IPS DF 4.7 (cell line): ENCODE results near the gene PRAMEF18.
A peak's percentile ranks its signal among the peaks of the same experiment; 100 is the strongest.
"Not testable (repeated sequence)": the region's sequence is repeated elsewhere in the genome, so short reads cannot be mapped to it uniquely, and the experiment has no call there.

ENCODE experiments used
- DNase-seq: peaks from one replicate; pipeline ENCODE4 v3.0.0-alpha.2; 2013; ENCODE audit warnings: low spot score; ENCODE audit errors: extremely low read depth

Gene PRAMEF18, protein sequence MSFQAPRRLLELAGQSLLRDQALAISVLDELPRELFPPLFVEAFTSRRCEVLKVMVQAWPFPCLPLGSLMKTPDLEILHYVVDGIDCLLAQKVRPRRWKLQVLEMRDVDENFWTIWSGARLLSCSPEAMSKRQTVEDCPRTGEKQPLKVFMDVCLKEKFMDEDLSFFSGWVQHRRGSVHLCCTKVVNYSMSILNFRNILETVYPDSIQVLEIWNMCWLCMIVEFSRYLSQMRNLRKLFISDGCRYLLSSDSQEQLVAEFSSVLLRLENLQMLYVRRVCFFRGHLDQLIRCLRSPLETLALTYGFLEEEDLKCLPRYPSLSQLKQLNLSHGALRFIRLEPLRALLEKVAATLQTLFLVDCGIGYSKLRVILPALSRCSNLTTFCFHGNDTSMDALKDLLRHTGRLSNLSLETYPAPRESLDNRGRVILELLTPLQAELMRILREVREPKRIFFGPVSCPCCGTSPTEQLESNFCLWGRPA

DNA sequence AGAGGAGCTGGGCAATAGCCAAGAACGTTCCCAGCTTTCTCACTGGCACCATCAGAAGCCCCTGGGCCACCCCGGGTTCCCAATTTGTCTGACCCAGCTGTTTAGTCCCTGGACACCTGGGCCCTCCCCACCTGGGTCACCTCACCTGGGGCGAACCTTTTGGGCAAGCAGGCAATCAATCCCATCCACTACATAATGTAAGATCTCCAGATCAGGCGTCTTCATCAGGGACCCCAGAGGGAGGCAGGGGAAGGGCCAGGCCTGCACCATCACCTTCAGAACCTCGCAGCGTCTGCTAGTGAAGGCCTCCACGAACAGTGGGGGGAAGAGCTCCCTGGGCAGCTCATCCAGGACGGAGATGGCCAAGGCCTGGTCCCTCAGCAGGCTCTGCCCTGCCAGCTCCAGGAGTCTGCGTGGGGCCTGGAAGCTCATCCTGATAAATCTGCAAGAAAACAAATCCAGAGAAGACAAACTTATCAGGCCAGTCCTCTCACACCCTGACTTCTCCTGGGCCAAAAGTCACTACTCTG is at the start of gene PRAMEF18:
TSS of gene PRAMEF18 (minus strand) at position 480 of the 530 bp plus-strand sequence. CDS start at position 432, 48 bp downstream.
- not testable (repeated sequence) for DNase-seq

DNA sequence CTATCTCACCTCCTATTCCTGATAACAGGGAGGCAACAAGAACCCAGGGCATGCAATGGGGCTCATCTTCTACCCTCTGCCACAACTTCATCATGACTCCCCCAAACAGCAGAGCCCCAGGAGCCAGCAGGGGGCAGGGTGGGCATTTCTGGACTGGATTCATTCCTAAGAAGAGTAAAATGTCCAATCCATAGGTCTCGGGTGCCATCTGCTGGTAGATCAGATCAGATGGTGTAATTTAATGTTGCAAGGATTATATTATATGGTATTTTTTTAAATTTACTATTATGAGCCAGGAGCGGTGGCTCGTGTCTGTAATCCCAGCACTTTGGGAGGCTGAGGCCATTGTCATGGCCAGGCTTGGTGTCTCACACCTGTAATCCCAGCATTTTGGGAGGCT is 39.2 kb upstream of the PRAMEF18 start:
- DNase-seq: not testable (repeated sequence)

DNA sequence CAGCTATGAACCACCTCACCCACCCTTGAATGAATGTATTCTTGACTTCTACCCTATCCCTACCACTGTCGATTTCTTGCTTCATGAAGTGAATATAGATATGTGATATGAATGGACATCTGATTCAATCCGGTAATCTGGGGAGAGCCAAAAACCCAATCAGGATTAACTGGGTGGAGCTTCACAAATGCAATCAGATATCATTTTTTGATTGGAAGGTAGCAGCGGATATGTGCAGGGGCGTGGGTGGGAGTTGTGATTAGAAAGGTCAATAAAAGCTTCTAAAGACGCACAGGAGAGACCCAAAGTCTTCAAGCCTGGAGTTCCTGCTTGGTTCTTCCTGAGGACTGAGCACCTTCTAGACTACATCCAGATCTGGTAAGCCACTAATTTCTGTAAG is 27.9 kb upstream of the PRAMEF18 start, which contains the start of gene PRAMEF5:
TSS of gene PRAMEF5 (plus strand) at position 301 of the 400 bp plus-strand sequence. CDS start 5,071 bp downstream, outside the sequence.
- not testable (repeated sequence) for DNase-seq

DNA sequence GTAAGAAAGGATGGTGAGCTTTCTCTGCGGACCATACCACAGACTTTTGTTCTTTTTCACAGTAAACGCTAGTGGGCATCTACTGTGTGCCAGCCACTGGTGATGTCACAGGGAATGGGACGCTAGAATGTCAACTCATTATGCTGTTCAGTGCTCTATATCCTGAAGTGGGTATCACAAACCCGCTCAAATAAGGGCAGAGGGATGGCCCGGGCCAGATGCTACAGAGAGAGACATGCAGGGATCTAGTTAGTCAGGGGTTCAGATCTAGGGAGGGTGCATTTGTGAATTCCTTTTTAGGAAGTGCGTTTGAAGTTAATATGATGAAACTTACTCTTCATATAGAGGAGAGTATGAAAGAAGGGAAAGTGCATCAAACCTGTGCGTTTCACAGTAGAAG is 21.2 kb upstream of the PRAMEF18 start:
- DNase-seq: not testable (repeated sequence)

DNA sequence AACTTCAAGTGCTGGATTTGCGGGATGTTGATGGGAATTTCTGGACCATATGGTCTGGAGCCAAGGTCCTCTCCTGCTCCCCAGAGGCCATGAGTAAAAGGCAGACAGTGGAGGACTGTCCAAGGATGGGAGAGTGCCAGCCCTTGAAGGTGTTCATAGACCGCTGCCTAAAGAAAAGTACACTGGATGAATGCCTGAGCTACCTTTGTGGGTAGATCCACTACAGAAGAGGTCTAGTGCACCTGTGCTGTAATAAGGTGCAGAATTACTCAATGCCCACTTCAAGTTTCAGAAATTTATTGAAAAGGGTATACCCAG is 20.6 kb upstream of the PRAMEF18 start:
- not testable (repeated sequence) for DNase-seq

DNA sequence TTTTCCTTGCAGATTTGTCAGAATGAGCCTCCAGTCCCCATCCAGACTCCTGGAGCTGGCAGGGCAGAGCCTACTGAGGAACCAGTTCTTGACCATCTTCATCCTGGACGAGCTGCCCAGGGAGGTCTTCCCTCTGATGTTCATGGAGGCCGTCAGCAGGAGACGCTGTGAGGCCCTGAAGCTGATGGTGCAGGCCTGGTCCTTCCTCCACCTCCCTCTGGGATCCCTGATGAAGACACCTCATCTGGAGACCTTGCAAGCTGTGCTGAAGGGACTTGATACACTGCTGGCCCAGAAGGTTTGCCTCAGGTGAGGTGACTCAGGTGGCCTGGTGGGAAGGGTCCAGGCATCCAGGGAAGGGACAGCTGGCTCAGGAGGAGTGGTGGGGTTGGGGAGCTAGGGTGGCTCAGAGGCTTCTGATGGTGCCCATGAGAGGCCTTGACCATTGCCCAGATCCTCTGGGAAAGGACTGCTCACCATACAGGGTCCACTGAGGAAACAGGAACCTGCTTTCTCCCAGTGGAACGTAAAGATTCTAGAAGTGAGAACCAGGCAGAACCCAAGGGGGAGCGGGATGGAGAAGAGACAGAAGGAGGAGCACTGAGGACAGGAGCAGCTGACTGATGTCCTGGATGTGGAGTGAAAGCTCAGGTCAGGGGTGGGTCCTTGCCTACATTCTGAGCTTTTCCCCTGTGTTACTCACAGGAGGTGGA is 20.0 kb upstream of the PRAMEF18 start:
- not testable (repeated sequence) for DNase-seq

DNA sequence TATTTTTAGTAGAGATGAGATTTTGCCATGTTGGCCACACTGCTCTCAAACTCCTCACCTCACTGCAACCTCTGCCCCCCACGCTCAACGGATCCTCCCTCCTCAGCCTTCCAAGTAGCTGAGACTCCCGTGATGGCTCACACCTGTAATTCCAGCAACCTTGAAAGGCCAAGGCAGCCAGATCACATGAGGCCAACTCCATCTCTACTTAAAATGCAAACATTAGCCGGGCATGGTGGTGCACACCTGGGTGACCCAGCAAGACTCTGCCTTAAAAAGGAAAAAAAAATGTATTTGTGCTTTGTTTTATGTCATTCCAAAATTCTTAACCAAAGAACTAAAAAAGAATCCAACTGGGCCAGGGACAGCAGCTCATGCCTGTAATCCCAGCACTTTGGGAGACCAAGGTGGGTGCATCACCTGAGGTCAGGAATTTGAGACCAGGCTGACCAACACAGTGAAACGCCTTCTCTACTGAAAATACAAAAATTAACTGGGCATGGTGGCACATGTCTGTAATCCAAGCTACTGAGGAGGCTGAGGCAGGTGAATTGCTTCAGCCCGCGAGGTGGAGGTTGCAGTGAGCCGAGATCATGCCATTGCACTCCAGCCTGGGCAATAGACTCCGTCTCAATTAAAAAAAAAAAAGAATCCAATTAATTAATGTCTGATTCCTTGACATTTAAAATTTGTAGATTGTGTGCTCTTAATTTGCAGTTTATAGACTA is 17.7 kb upstream of the PRAMEF18 start:
- DNase-seq: not testable (repeated sequence)

DNA sequence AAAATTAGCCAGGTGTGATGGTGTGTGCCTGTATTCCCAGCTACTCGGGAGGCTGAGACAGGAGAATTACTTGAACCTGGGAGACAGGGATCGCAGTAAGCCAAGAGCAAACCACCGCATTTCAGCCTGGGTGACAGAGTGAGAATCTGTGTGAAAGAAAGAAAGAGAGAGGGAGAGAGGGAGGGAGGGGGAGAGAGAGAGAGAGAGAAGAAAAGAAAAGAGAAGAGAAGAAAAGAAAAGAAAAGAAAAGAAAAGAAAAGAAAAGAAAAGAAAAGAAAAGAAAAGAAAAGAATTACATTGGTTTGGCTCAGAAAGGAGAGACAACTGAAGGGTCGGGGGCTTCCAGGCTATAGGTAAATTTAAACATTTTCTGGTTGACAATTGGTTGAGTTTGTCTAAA is 13.7 kb upstream of the PRAMEF18 start:
- DNase-seq: not testable (repeated sequence)

DNA sequence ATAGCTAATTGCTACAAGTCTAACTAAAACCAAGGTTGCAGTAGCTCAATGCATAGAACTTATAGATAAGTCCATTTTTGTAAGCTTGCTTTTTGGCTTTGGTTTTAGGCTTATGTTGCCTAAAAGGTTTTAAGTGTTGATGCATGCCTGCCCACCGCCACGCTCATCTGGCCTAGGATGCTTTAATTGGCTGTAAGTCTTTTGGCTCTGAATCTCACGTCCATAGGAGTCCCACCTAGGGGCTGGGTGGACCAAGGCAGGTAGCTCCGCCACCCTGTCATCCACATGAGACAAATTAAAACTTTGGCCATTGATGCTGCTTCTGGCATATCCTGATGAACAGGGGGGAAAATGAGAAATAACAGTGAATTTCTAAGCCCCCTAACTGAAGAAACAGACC is 11.6 kb upstream of the PRAMEF18 start:
- DNase-seq: not testable (repeated sequence)

DNA sequence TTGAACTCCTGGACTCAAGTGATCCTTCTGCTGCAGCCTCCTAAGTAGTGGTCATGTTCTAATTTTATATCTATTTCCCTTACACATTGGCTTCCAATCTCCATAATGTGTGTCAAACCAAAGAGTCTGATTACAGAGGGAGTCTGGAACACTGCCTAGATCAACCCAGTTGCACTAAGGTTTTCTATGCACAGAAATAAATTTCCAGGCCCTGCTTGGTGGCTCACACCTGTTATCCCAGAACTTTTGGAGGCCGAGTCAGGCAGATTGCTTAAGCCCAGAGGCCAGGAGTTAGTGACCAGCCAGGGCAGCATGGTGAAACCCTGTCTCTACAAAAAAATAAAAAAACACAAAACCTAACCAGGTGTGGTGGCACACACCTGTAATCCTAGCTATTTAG is 8.1 kb upstream of the PRAMEF18 start:
- DNase-seq: not testable (repeated sequence)

DNA sequence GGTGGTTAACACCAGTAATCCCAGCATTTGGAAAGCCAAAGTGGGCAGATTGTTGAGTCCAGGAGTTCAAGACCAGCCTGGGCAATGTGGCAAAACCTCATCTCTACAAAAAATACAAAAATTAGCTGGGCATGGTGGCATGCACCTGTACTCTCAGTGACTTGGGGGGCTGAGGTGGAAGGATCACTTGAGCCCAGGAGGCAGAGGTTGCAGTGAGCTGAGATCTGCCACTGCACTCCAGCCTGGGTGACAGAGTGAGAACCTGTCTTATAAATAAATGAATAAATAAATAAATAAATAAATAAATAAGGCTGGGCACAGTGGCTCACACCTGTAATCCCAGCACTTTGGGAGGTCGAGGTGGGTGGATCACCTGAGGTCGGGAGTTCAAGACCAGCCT is 6.1 kb upstream of the PRAMEF18 start:
- DNase-seq: not testable (repeated sequence)

DNA sequence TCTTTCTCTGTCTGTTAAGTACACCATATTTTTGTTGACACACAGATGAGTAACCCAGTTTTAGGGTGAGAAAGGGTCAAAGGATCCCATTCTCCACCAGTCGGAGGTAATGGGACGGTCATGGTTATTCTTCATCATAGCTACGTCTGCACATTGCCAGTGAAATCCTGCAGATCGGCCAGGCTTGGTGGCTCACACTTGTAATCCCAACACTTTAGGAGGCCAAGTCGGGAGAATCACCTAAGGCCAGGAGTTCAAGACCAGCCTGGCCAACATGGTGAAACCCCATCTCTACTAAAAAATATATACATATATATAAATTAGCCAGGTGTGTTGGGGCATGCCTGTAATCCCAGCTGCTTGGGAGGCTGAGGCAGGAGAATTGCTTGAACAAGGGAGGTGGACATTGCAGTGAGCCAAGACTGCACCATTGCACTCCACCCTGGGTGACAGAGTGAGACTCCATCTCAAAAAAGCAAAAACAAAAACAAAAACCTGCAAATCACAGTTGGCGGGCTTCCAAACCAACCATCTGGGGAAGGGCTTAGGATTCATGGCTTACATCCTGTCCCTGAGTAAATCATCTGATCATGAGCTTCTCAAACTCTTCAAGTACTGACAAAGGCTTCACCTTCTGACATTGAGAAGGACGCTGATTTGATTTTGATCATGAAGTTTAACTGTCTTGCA is 5.3 kb upstream of the PRAMEF18 start:
- not testable (repeated sequence) for DNase-seq

DNA sequence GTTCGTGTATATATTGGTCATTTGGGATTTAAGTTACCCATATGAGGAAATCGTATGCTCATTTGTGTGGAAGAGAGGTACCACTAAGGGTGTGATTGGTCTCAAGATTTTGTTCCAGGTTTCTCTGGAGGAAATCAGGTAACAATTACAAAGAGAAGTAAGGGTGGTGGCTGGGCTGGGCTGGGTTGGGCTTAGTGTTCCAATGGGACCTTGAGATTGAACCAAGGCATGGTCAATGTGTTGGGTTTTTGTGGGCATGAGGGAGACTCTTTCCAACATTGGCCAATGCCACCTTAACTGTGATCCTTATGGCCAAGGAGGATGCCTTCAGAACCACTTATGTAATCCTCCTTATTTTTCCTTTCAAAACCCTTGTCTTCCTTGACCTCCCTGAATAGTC is 4.6 kb upstream of the PRAMEF18 start:
- not testable (repeated sequence) for DNase-seq

DNA sequence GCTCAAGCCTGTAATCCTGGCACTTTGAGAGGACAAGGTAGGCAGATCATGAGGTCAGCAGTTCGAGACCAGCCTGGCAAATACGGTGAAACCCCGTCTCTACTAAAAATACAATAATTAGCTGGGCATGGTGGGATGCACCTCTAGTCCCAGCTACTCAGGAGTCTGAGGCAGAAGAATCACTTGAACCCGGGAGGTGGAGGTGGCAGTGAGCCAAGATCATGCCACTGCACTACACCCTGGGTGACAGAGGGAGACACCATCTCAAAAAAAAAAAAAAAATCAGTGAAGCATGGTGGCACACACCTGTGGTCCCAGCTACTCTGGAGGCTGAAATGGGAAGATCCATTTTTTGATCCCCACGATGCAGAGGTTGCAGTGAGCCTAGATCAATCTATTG is 4.1 kb upstream of the PRAMEF18 start:
- not testable (repeated sequence) for DNase-seq

DNA sequence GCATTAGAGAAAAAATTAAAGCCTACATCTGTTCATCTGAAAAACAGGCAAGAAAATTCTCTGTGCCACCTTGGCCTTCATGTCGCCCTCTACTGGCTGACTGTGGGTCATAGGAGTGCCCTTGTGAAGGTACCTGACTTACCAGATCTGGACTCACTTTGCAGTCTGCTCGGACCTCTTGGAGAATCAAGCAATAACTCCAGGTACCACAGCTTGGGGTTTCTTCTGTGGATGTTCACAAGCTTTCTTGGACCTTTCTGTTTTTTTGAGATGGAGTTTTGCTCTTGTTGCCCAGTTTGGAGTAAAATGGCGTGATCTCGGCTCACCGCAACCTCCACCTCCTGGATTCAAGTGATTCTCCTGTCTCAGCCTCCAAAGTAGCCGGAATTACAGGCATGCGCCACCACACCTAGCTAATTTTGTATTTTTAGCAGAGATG is 2.4 kb upstream of the PRAMEF18 start:
- DNase-seq: peak; percentile 1

DNA sequence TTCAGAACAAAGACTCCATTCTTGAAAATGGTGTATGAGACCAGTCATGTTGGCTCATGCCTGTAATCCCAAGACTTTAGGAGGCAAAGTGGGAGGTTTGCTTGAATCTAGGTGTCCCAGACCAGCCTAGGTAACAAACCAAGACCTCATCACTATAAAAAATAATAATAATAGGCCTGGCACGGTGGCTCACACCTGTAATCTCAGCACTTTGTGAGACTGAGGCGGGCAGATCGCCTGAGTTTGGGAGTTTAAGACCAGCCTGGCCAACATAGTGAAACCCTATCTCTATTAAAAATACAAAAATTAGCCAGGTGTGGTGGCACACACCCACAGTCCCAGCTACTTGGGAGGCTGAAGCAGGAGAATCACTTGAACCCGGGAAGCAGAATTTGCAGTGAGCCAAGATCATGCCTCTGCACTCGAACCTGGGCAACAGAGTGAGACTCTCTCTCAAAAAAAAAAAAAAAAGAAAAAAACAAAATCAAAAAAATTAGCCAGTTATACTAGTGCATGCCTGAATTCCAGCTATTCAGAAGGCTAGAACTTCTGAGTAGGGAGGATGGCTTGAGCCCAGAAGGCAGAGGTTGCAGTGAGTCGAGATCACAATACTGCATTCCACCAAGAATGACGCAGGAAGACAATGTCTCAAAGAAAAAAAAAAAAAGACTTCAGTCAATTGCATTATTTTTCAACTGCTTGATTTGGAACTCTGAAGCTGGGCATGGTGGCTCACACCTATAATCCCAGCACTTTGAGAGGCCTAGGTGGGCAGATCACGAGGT is 1.5 kb upstream of the PRAMEF18 start:
- DNase-seq: not testable (repeated sequence)

DNA sequence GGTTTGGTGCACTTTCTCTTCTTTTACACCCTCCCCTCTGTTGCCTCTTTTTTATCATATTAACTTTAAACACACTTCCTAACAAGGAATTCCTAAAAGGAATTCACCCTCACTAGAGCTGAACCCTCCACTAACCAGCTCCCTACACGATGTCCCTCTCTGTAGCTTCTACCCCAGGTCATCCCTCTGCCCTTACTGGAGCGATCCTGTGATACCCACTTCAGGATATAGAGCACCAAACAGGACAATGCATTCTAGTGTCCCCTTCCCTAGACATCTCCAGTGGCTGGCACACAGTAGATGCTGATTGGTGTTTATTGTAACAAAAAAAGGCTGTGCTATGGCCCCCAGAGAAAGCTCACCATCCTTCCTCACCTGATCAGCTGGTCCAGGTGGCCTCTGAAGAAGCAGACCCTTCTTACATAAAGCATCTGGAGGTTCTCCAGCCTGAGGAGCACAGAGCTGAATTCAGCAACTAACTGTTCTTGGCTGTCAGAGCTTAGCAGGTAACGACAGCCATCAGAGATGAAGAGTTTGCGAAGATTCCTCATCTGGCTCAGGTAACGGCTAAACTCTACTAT is 1.4 kb downstream of the PRAMEF18 start:
- DNase-seq: no peak

DNA sequence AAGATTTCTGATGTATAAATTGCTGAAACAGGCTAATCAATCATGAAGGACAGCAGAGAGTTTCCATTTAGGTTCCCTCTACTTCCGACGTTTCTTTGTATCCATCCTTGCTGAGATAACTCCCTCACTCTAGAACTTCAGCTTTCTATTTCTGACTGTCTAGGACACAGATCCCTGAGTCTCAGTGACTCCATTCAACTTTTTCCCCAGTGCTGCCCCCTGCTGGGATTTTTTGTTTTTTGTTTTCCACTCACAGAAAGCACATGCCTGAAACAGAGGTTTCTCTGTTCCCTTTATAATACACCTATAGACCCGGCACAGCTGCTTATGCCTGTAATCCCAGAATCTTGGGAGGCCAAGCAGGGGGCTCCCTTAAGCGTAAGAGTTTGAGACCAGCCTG is 3.2 kb downstream of the PRAMEF18 start:
- not testable (repeated sequence) for DNase-seq

DNA sequence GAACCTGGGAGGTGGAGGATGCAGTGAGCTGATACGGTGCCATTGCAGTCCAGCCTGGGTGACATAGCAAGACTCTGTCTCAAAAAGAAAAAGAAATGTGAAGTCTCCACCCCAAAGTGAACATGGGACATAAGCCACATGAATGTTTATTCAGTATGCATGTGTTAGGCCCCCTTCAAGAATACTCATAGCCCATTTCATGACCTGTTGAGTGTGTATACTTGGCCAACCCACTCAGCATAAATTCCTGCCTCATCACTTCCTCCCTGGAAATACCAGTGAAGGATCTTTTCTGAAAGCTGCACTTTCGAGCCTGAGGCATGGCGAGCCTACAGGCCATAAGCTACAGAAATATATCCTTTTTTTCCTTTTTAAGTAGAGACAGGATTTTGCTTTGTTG is 6.8 kb downstream of the PRAMEF18 start:
- not testable (repeated sequence) for DNase-seq

DNA sequence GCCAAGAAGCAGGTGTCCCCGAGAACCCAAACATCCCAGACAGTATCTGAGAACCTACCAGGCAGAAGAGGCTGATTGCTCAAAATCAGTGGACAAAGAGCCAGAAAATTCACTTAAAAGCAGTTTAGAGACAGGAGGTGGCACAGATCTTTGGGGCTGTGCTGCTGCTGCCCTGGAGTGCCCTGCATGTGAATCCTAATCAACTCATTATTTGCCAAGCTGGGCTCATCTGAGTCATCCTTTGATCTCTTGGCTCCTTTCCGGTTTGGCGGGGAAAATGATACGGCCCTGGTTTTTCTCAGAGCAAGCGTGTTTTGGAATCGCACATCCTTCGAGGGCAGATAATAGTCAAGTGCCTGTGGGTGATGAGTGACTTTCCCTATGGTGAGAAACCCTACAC is 9.3 kb downstream of the PRAMEF18 start:
- not testable (repeated sequence) for DNase-seq
